GM18867 (cell line): ENCODE results near the gene UBA7.

Source experiments
- ATAC-seq: cut with Tn5 transposase; IDR thresholded peaks from one replicate; pipeline ENCODE4 v1.9.1; 2021; ENCODE audit warnings: mild to moderate bottlenecking, moderate library complexity; ENCODE audit not compliant: unreplicated experiment

The UBA7 gene

GRCh38 chr3:49805367-49805782 lies 8.4 kb downstream of the UBA7 start:
- no peak for ATAC-seq

GRCh38 chr3:49804141-49805041 lies 9.4 kb downstream of the UBA7 start:
- no peak for ATAC-seq

- ATAC-seq = peak; percentile 19
Observed at GRCh38 chr3:49803465-49804140, 10.2 kb downstream of the UBA7 start.

- peak; percentile 74 for ATAC-seq
Observed at GRCh38 chr3:49802719-49803464, 10.9 kb downstream of the UBA7 start, which contains the start of gene INKA1. INKA1 (plus strand) TSS chr3:49803261; CDS start chr3:49803393, 132 bp downstream.

GRCh38 chr3:49801160-49801559 lies 12.6 kb downstream of the UBA7 start:
- ATAC-seq = no peak

- ATAC-seq = no peak
Observed at GRCh38 chr3:49799761-49800160, 14.0 kb downstream of the UBA7 start, which contains the start of gene CDHR4. CDHR4 (minus strand) TSS chr3:49799873; CDS start chr3:49799812, 61 bp downstream.

GRCh38 chr3:49799105-49799504 lies 14.6 kb downstream of the UBA7 start:
- ATAC-seq = no peak

GRCh38 chr3:49794926-49795905 lies 18.5 kb downstream of the UBA7 start:
- no peak for ATAC-seq

GRCh38 chr3:49794431-49794830 lies 19.3 kb downstream of the UBA7 start:
- ATAC-seq = no peak

- ATAC-seq = no peak
Observed at GRCh38 chr3:49793486-49794085, 20.2 kb downstream of the UBA7 start.

GRCh38 chr3:49792371-49793150 lies 21.2 kb downstream of the UBA7 start:
- ATAC-seq = no peak

- ATAC-seq = no peak
Observed at GRCh38 chr3:49791571-49791970, 22.2 kb downstream of the UBA7 start.

GRCh38 chr3:49790626-49791411 lies 22.9 kb downstream of the UBA7 start:
- ATAC-seq = no peak

GRCh38 chr3:49788056-49788455 lies 25.7 kb downstream of the UBA7 start:
- no peak for ATAC-seq

- no peak for ATAC-seq
Observed at GRCh38 chr3:49787536-49787935, 26.2 kb downstream of the UBA7 start.

- no peak for ATAC-seq
Observed at GRCh38 chr3:49787182-49787464, 26.6 kb downstream of the UBA7 start.

- ATAC-seq = peak; percentile 98
Observed at GRCh38 chr3:49786357-49787181, 27.2 kb downstream of the UBA7 start, which contains the start of gene IP6K1. IP6K1 (minus strand) TSS chr3:49786542; CDS start chr3:49748040, 38,502 bp downstream.
